Right lobe of liver (tissue), 4 donors: ENCODE measurements around the gene CACNA2D2.

Source experiments
- CTCF ChIP-seq, 4 donors: fragments of 200-600 bp in 3 of 4; fragments of 450-650 bp in 1 of 4; IDR thresholded peaks; one replicate each; pipeline versions ENCODE4 v1.5.1 to v1.8.0; 2016 to 2022; ENCODE audit warnings: antibody characterized with exemption in 4 of 4, mild to moderate bottlenecking in 2 of 4
- POLR2A ChIP-seq: fragments of 450-650 bp; IDR thresholded peaks from one replicate; pipeline ENCODE4 v1.6.1; 2017; ENCODE audit warnings: antibody characterized with exemption, mild to moderate bottlenecking
- donor health status: DM: no; HTN: no; CAD: no.
- donor health status: DM: no; HTN: no; CAD: no.
- donor health status: DM: no; HTN: yes; CAD: no.

- TF ChIP-seq CTCF (IDR thresholded peaks at IDR 0.05), result no peak
- no peak for TF ChIP-seq POLR2A
These were observed 30.5 kb downstream of the CACNA2D2 start for GRCh38 chr3:50472958-50473357.
